Right lobe of liver (tissue), 6 donors: ENCODE measurements around the gene EPM2AIP1. TPM values are rescaled to one million over a fixed set of nuclear protein-coding genes. Genes with fewer than 3 reads are reported as not detected.
"Not testable (repeated sequence)": the region's sequence is repeated elsewhere in the genome, so short reads cannot be mapped to it uniquely, and the experiment has no call there.

Source experiments
- ATAC-seq, 4 donors: fragments of 200-7000 bp; cut with Tn5 transposase; one replicate each; pipeline ENCODE4 v1.9.1; 2020; ENCODE audit warnings: mild to moderate bottlenecking in 4 of 4, moderate library complexity in 4 of 4
- DNase-seq, 3 donors: peaks; one replicate each; pipeline ENCODE4 v3.0.0-alpha.2; 2020
- H3K27ac ChIP-seq, 3 donors: fragments of 200-600 bp; one replicate each; pipeline ENCODE4 v1.8.0; 2022
- H3K27me3 ChIP-seq, 2 donors: fragments of 200-600 bp; one replicate each; pipeline ENCODE4 v1.8.0; 2022
- H3K36me3 ChIP-seq, 4 donors: fragments of 200-600 bp; sonication (generic) in 1 of 4; one replicate each; pipeline versions ENCODE4 v1.5.1 to v1.8.0; 2017 to 2022; ENCODE audit warnings: control low read depth in 1 of 4
- H3K4me1 ChIP-seq, 4 donors: fragments of 200-600 bp; sonication (generic) in 1 of 4; one replicate each; pipeline versions ENCODE4 v1.5.1 to v1.8.0; 2017 to 2022; ENCODE audit warnings: control low read depth in 1 of 4
- H3K4me3 ChIP-seq, 3 donors: fragments of 200-600 bp; one replicate each; pipeline ENCODE4 v1.8.0; 2022
- H3K9me3 ChIP-seq, 4 donors: fragments of 200-600 bp; sonication (generic) in 1 of 4; one replicate each; pipeline versions ENCODE4 v1.5.1 to v1.8.0; 2017 to 2022; ENCODE audit warnings: control low read depth in 1 of 4
- POLR2A ChIP-seq: fragments of 450-650 bp; IDR thresholded peaks from one replicate; pipeline ENCODE4 v1.6.1; 2017; ENCODE audit warnings: antibody characterized with exemption, mild to moderate bottlenecking
- WGBS: methylation state at CpG from one replicate; pipeline ENCODE4 v1.1.6; 2018; ENCODE audit warnings: low coverage, low lambda C conversion rate; ENCODE audit not compliant: insufficient coverage; ENCODE audit errors: missing lambda C conversion rate; 5-methylcytosine and 5-hydroxymethylcytosine counted together
- intact Hi-C, 2 donors: fragments of 100-400 bp; cut with DNase I; formaldehyde crosslinking; loops; one replicate each; pipeline versions ENCODE4 v1.11.2 to v1.14.1; 2022
- long read RNA-seq: library from polyadenylated mRNA; unstranded; transcript quantifications from one replicate; pipeline ENCODE4 v2.0.0, GENCODE V29; 2019
- total RNA-seq, 6 experiments: library from RNA; depleted of rRNA in 2 of 6; stranded (reverse); fragments of >200 nt in 2 of 6; fragmentation: NEBNext Ultra II Directional in 3 of 6; extraction: Animal tissue kit (Norgen Biotek cat#: 25700) in 3 of 6; gene quantifications; one replicate each; pipeline versions ENCODE4 v1.1.0 to v1.2.4, GENCODE V29; 2016 to 2023
- TF ChIP-seq, protein P1 (sequence below), 4 donors: fragments of 200-600 bp in 3 of 4; fragments of 450-650 bp in 1 of 4; IDR thresholded peaks; one replicate each; pipeline versions ENCODE4 v1.5.1 to v1.8.0; 2016 to 2022; ENCODE audit warnings: antibody characterized with exemption in 4 of 4, mild to moderate bottlenecking in 2 of 4
- donor health status: DM: no; HTN: yes; CAD: no.
- donor health status: DM: no; HTN: no; CAD: no.
- donor health status: DM: no; HTN: no; CAD: no.
- donor health status: DM: no; HTN: yes; CAD: no.
- donor health status: DM: no; HTN: yes; CAD: no.

EPM2AIP1 gene
- 1 to 10 TPM; 4.5 to 8.9 (median 6.1) TPM for total RNA-seq
- long read RNA-seq, full-length matches to known transcripts: 6 of 6 reads
- long read RNA-seq, partial matches to known transcripts: 0 of 6 reads
- long read RNA-seq, other reads (novel, unspliced or antisense): 0 of 6 reads

DNA sequence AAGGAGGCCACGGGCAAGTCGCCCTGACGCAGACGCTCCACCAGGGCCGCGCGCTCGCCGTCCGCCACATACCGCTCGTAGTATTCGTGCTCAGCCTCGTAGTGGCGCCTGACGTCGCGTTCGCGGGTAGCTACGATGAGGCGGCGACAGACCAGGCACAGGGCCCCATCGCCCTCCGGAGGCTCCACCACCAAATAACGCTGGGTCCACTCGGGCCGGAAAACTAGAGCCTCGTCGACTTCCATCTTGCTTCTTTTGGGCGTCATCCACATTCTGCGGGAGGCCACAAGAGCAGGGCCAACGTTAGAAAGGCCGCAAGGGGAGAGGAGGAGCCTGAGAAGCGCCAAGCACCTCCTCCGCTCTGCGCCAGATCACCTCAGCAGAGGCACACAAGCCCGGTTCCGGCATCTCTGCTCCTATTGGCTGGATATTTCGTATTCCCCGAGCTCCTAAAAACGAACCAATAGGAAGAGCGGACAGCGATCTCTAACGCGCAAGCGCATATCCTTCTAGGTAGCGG, at the start of gene EPM2AIP1:
EPM2AIP1 (minus strand) TSS at position 326 of the 520 bp plus-strand sequence; CDS start at position 272, 54 bp downstream.
- Histone ChIP-seq H3K27me3 (no peaks in the 10 kb centered on the region), H3K36me3 (peaks cover 0 to 26% (median 1%) of the 10 kb centered on the region in 4 donors), H3K4me3 (peak within 1 kb of the TSS; percentile 48 to 69 (median 63)), H3K9me3 (no peaks in the 10 kb centered on the region), H3K27ac (peak within 1 kb of the TSS; percentile 98 to 99 (median 98)), H3K4me1 (peaks cover 0 to 36% (median 9%) of the 10 kb centered on the region in 4 donors)
- WGBS: 0% methylated on average over 28 of the region's 48 CpGs
- peak; percentile 88 to 96 (median 92) for ATAC-seq
- intact Hi-C loops: no loop called here
- DNase-seq: peak; percentile 96 to 100 (median 97)
- TF ChIP-seq, protein P1, sequence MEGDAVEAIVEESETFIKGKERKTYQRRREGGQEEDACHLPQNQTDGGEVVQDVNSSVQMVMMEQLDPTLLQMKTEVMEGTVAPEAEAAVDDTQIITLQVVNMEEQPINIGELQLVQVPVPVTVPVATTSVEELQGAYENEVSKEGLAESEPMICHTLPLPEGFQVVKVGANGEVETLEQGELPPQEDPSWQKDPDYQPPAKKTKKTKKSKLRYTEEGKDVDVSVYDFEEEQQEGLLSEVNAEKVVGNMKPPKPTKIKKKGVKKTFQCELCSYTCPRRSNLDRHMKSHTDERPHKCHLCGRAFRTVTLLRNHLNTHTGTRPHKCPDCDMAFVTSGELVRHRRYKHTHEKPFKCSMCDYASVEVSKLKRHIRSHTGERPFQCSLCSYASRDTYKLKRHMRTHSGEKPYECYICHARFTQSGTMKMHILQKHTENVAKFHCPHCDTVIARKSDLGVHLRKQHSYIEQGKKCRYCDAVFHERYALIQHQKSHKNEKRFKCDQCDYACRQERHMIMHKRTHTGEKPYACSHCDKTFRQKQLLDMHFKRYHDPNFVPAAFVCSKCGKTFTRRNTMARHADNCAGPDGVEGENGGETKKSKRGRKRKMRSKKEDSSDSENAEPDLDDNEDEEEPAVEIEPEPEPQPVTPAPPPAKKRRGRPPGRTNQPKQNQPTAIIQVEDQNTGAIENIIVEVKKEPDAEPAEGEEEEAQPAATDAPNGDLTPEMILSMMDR (IDR thresholded peaks at IDR 0.05): peak in 3 of 4 donors; percentile 20 to 40 (median 25)
- TF ChIP-seq POLR2A: peak; percentile 97

DNA sequence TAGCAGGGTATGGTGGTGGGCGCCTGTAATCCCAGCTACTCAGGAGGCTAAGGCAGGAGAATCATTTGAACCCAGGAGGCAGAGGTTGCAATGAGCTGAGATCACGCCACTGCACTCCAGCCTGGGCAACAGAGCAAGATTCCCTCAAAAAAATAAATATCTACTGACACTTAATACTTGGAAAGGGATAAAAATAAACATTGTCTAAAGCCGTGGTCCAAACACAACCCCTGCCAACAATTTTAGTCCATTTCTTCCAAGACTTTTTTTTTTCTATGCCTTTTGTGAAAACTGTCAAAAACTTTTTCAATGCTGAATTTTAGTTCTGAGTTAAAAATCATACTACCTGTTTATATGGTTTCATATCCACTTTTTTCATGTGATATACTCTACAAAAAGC, 49.8 kb upstream of the EPM2AIP1 start:
- H3K36me3 ChIP-seq: peaks cover 0 to 31% (median 5%) of the 10 kb centered on the region in 4 donors
- ATAC-seq: peak in 1 of 4 donors; percentile 39
- H3K27ac ChIP-seq, H3K9me3 ChIP-seq, H3K4me3 ChIP-seq, H3K27me3 ChIP-seq, DNase-seq, intact Hi-C loops, H3K4me1 ChIP-seq: not testable (repeated sequence)
- 73% methylated on average over 3 of the region's 3 CpGs for WGBS

DNA sequence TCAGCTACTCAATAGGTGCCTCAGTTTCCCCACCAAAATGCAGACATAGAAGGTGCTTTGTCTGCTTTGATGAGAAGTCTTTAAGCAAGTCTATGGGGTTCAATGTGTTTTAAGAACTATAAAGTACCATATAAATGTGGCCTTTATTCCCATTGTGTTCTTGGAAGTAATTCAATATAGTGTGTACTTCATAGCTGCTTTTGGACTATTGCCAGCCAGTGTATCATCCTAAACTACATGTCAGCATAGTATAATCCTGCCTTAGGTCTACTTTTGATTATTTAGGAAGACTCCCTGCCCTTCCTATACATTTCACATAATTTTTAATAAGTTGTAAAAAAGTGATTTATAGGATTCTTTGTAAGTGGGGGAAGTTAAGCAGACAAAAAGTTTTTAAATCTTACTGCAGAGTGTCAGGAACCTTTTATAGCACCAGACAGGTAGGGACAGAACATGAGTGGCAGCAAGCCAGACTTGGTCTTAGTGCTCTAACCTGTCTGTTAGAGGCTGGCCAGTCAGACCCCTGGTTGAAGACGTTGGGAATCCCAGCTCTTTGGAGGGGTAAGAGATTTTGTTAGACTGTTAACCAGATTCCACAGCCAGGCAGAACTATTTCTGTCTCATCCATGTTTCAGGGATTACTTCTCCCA, 48.7 kb upstream of the EPM2AIP1 start:
- H3K27me3 ChIP-seq: no peaks in the 10 kb centered on the region
- no CpG with 5 or more reads among the region's 1 CpG for WGBS
- ATAC-seq (no peak), DNase-seq (no peak)
- H3K36me3 ChIP-seq: peaks cover 0 to 22% (median 3%) of the 10 kb centered on the region in 4 donors
- intact Hi-C loops: no loop called here
- H3K4me3 ChIP-seq: no peak overlapping the region
- H3K4me1 ChIP-seq: no peaks in the 10 kb centered on the region
- H3K9me3 ChIP-seq: peaks cover 0 to under 1% (median 0%) of the 10 kb centered on the region in 4 donors
- no peak for TF ChIP-seq POLR2A
- TF ChIP-seq, protein P1 (IDR thresholded peaks at IDR 0.05): no peak
- H3K27ac ChIP-seq: no peak overlapping the region

DNA sequence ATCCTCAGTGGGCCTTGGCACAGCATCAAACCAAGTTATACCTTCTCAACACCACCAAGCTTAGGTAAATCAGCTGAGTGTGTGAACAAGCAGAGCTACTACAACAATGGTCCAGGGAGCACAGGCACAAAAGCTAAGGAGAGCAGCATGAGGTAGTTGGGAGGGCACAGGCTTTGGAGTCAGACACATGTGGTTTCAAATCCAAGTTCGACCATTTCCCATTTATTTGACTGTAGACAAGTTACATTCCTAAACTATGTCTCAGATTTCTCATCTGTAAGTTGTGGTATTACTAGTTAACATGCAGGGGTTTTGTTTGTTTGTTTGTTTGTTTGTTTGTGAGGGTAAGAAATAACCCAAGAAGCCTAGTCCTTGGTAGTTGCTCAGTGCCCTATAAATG, 47.3 kb upstream of the EPM2AIP1 start:
- no peak for DNase-seq
- no peak overlapping the region for H3K27ac ChIP-seq
- WGBS: 100% methylated on average over 1 of the region's 1 CpG
- no peak for ATAC-seq
- no peaks in the 10 kb centered on the region for H3K27me3 ChIP-seq
- H3K36me3 ChIP-seq: peaks cover 0 to 22% (median 4%) of the 10 kb centered on the region in 4 donors
- peaks cover 0 to 4% (median 0%) of the 10 kb centered on the region in 4 donors for H3K9me3 ChIP-seq
- no peak overlapping the region for H3K4me3 ChIP-seq
- TF ChIP-seq, protein P1 (IDR thresholded peaks at IDR 0.05): no peak
- TF ChIP-seq POLR2A: no peak
- intact Hi-C loops: no loop called here
- no peaks in the 10 kb centered on the region for H3K4me1 ChIP-seq
